DND-41 (cell line): ENCODE data around the gene CDKN2AIP.

Experiments used
- EZH2 ChIP-seq: IDR thresholded peaks from 3 replicates; pipeline ENCODE4 v1.6.1; 2012; ENCODE audit warnings: borderline replicate concordance, low read depth, mild to moderate bottlenecking, moderate library complexity, low read length, inconsistent platforms; ENCODE audit not compliant: severe bottlenecking
- TF ChIP-seq, protein P1 (sequence below): IDR thresholded peaks from 2 replicates; pipeline ENCODE4 v1.5.1; 2012; ENCODE audit warnings: borderline replicate concordance, low read length, moderate library complexity, mild to moderate bottlenecking; ENCODE audit not compliant: poor library complexity, severe bottlenecking; ENCODE audit errors: extremely low read depth

DNA sequence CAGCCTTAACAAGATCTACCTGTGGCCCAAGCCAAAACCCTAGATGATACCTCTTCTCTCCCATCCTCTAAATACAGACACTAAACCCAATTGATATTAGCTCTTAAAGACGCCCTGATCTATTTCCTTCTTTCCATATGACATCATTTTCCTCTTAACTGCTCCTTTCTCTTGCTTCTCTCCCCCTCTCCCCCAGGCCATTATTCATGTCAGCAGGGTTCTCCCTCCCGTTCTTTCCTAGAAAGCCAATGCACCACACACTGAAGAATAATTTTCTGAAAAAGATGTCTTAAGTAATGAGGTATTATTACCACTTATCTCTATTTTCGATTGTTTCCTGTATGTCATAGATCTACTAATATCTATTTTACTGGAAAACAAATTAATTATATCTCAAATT is 50.7 kb downstream of the CDKN2AIP start:
- TF ChIP-seq, protein P1, sequence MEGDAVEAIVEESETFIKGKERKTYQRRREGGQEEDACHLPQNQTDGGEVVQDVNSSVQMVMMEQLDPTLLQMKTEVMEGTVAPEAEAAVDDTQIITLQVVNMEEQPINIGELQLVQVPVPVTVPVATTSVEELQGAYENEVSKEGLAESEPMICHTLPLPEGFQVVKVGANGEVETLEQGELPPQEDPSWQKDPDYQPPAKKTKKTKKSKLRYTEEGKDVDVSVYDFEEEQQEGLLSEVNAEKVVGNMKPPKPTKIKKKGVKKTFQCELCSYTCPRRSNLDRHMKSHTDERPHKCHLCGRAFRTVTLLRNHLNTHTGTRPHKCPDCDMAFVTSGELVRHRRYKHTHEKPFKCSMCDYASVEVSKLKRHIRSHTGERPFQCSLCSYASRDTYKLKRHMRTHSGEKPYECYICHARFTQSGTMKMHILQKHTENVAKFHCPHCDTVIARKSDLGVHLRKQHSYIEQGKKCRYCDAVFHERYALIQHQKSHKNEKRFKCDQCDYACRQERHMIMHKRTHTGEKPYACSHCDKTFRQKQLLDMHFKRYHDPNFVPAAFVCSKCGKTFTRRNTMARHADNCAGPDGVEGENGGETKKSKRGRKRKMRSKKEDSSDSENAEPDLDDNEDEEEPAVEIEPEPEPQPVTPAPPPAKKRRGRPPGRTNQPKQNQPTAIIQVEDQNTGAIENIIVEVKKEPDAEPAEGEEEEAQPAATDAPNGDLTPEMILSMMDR: no peak
- no peak for TF ChIP-seq EZH2
